GM19239 (cell line): ENCODE results near the gene ANG.
"Not testable (repeated sequence)": the region's sequence is repeated elsewhere in the genome, so short reads cannot be mapped to it uniquely, and the experiment has no call there.

ENCODE experiments used
- DNase-seq: peaks from one replicate; pipeline ENCODE4 v3.0.0; 2011; ENCODE audit warnings: low spot score; ENCODE audit not compliant: insufficient read length
- FAIRE-seq: peaks from 2 replicates; lab custom pipeline; 2011; peaks lifted over from hg19 to GRCh38; lab: Jason Lieb, UNC

Gene ANG

GRCh38 chr14:20733684-20734429 lies 45.3 kb downstream of the ANG start:
- FAIRE-seq, result no peak
- DNase-seq, result no peak

DNA sequence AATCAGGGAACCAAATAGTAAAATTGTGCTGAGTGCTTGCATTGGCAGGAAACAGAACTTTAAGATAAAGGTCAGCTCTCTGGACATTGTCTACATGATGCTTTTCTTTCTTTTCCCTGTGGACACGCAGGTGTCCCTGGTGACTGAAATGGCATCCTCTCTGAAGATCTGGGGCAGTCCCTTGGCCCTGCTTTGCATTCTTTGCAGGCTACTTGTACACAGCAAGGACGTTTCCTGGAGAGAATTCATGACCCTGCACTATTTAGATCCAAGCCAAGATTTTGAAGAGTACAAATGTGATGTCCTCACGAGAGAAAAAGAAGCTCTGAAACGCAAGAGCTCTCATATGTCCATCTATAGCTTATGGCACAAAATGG lies 45.9 kb downstream of the ANG start:
- FAIRE-seq, result no peak
- no peak for DNase-seq

DNA sequence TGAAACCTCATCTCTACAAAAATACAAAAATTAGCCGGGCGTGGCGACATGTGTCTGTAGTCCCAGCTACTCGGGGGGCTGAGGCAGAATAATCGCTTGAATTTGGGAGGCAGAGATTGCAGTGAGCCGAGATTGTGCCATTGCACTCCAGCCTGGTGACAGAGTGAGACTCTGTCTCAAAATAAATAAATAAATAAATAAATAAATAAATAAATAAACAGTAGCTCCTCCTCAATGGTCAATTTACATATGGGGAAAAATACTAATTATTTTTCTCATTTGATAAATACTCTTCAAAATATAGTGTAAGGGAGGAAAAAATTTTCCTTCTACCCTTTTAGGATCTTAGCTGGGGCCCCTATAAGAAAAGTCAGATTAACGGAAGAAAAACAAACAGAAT lies 49.7 kb downstream of the ANG start:
- not testable (repeated sequence) for DNase-seq, FAIRE-seq

DNA sequence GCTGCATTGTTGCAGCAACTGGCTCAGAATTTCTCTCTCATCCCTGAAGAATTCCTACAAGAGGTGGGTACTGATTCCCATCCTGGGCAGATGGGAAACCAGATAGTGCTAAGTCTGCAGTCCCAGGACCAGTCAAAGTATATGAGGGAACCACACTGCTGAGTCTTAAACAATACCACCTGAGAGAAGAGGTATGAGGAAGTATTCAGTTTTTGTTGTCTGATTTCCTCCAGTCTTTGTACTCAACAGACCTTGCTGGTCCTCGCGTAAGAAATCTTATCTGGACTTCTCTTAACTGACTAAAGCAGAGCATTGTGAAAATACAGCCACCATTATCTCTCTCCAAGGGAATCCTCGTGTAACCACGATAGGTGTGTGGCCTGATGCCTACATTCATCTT lies 53.6 kb downstream of the ANG start:
- DNase-seq (no peak), FAIRE-seq (no peak)

DNA sequence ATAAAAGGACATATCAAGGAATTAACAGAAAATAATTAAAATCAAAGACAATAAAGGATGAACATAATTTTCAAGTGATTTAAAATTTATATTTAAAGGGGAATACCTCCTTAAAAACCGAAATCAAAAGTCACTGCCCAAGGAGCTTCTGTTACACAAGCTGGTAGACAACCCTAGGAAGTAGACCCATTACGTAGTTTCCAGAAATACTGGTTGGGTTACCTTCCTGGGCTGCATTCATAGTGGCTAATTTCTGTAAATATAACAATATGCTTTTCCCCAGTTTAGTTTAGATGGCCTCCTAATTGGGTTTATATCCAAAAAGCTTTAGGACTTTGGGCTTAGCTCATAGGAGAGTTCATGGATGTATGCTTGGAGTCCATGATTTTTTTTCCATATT lies 55.0 kb downstream of the ANG start:
- FAIRE-seq (no peak), DNase-seq (no peak)
